DLD1 (cell line): ENCODE data around the gene ELP6.
"Not testable (repeated sequence)": the region's sequence is repeated elsewhere in the genome, so short reads cannot be mapped to it uniquely, and the experiment has no call there.

Experiments used
- in situ Hi-C: cut with HindIII; loops from 2 replicates; pipeline ENCODE4 v1.10.0; 2017; ENCODE audit warnings: low sequenced_read_pairs

ELP6 gene

DNA sequence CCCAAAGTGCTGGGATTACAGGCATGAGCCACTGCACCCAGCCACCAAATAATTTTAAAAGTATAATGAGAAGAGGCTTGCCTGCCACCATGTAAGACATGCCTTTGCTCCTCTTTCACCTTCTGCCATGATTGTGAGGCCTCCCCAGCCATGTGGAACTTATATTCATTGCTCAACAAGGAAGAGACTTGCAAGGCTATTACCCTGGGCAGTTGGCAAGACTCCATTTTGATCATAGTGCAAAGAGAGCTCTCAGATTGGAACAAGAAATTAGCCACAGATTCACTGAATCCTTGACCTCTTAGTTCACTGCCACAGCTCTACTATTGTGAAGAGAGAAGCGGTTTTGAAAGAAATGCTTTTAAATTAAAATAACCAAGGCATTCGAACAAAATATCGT is 43.9 kb downstream of the ELP6 start:
- in situ Hi-C loops: no loop called here

DNA sequence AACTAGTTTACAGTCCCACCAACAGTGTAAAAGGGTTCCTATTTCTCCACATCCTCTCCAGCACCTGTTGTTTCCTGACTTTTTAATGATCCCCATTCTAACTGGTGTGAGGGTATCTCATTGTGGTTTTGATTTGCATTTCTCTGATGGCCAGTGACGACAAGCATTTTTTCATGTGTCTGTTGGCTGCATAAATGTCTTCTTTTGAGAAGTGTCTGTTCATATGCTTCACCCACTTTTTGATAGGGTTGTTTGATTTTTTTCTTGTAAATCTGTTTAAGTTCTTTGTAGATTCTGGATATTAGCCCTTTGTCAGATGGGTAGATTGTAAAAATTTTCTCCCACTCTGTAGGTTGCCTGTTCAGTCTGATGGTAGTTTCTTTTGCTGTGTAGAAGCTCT is 45.2 kb downstream of the ELP6 start:
- in situ Hi-C loops: not testable (repeated sequence)

DNA sequence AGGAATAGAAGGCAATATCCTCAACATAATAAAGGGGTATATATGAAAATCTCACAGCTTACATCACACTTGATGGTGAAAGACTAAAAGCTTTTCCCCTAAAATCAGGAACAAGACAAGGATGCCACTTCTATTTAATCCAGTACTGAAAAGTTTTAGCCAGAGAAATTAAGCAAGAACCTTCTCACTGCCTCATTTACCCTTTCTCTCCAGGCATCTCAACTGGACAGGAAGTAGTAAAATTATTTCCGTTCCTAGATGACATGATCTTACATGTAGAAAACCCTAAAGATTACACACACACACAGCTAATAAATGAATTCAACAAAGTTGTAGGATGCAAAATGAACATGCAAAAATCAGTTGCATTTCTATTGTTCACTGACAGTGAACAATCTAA is 48.9 kb downstream of the ELP6 start:
- in situ Hi-C loops: no loop called here

DNA sequence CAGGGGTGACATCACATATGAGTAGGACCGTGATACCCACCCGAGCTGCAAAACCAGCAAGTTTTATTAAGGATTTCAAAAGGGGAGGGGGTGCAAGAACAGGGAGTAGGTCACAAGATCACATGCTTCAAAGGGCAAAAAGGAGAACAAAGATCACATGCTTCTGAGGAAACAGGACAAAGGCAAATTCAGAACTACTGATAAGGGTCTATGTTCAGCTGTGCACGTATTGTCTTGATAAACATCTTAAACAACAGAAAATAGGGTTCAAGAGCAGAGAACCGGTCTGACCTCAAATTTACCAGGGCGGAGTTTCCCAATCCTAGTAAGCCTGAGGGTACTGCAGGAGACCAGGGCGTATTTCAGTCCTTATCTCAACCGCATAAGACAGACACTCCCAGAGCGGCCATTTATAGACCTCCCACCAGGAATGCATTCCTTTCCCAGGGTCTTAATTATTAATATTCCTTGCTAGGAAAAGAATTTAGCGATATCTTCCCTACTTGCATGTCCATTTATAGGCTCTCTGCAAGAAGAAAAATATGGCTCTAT is 53.9 kb downstream of the ELP6 start:
- in situ Hi-C loops: not testable (repeated sequence)

DNA sequence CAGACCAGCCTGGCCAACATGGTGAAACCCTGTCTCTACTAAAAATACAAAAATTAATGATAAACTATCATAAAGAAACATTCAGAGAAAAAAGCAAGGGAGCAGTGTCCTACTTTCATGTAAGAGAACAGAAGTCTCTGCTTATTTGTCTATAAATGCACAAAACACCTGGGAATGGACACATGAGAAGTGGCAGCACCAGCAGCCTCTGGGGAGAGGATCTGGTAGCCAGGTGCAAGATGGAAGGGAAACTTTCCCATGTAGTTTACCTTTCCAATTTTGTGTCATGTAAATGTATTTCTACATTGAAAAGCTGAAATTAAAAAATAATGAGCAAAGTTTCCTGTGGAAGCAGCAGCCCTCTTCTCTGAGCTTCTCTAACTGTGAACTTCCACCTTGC is 56.5 kb downstream of the ELP6 start:
- in situ Hi-C loops: no loop called here

DNA sequence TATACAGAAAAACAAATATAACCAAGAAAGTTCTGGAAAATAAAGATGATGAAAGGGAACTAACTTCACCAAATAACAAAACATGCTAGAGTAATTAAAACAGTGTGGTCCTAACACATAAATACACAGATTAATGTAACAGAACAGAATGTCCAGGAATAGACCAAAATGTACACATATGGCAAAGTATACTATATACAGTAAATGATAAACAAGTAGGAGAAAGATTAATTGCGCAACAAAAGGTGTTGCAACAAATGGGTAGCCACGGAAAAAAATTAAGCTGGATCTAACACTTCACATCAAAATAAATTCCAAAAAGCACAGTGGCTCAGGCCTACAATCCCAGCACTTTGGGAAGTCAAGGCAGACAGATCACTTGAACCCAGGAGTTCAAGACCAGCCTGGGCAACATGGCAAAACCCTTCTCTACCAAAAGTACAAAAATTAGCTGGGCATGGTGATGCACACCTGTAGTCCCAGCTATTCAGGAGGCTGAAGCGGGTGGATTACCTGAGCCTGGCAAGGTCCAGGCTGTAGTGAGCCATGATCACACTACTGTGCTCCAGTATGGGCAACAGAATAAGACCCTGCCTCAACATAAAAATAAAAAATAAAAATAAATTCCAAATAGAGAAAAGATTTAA is 57.6 kb downstream of the ELP6 start:
- in situ Hi-C loops: no loop called here

DNA sequence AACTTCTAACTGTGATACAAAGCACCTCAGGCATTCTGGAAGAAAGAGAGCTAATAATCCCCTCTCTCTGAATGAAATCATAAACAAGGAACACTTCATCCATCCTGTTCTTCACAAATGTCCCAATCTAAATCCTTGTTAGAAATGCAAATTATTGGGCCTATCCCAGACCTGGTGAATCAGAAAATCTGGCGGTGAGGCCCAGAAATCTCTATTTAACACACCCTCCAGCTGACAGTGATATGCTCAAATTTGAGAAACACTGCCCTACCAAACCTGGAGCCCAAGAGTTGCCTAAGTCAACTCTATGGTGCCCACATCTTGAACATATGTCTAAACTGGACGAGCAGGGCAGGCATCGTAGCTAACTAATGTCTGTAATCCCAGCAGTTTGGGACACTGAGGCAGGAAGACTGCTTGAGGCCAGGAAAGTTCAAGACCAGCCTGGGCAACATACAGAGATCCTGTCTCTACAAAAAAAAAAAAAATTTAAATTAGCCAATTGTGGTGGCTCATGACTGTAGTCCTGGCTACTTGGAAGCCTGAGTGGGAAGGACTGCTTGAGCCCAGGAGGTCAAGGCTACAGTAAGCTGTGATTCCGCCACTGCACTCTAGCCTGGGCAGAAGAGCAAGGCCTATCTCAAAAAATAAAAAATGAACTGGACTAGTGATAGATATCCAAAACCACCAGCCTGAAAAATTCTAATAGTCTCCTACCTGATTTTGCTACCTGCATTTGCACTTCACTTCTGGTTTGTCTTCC is 60.9 kb downstream of the ELP6 start:
- in situ Hi-C loops: no loop called here
